ENCODE data around the gene SEZ6.
"Not testable (repeated sequence)": the region's sequence is repeated elsewhere in the genome, so short reads cannot be mapped to it uniquely, and the experiment has no call there.

Gene SEZ6

DNA sequence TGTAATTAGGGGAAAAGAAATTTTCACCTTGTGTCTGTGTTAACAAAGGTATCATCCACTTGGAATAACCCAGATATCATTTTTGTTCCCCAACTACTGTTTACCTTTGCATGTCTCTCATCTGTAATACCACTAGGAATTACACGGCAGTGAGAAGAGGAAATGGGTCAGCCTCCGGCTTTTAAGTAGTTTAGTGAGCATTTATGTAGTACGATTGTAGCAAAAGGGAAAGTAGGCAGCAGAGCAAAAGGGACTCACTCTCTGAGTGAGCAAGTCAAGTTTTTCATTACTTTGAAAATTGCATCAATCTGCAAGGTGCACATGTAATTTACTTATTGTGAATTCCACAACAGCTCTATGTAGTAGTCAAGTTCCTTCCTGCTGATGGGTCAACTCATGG, 65.7 kb downstream of the SEZ6 start:
- FAIRE-seq (no peak), DNase-seq (ENCODE audit: low spot score) (no peak)

DNA sequence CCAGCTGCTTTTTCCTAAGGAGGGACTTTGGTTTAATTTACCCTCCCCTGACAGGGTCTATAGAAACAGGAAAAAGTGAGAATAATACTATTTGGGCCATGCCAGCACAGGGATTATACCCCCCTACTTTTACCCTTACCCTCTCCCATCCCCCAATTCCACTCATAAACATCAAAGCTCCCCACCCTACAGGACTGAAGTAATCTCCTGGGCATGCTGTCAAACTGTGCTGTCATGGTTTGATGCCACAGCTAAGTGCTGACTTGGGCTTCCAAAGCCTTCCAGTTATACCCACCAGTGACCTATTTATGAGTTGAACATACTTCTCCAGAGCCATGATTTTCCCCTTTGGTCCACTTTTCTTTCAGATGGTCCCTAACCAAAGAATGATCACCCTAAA, 67.3 kb downstream of the SEZ6 start:
- no peak for FAIRE-seq
- no peak for DNase-seq (ENCODE audit: low spot score)

DNA sequence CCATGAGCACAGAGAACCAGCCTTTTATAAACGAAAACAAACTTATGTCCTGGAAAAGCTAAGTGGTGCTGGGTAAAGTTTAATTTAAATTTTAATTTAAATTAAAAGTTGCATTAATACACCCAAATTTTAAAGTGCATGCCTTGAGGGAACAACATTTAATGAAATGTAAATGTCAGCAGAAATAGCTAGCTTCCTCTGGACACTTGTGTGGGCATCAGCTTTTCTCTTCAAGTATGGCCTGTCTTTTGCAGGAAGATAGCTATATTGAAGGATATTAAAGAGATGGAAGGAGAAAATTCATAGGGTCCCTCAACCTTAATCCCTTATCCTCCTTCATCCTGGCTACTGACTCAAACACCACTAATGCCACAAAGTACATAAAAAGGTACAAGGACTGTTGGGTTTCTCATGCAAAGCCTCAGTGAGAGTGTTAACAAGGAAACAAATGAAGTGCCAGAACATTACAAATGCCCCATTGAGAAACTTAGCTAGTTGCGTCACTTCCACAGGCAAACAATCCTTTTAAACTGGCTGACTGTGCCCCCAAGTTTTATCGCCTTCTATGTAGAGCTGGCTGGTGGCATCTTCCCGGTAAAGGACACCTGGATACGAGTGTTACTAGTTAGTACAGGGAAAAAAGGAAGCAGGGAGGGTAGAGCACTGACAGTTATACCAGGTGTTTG, 68.6 kb downstream of the SEZ6 start:
- FAIRE-seq (no peak), DNase-seq (ENCODE audit: low spot score) (no peak)

- no peak for FAIRE-seq
These were observed 69.9 kb downstream of the SEZ6 start for GRCh38 chr17:28935744-28936460.

DNA sequence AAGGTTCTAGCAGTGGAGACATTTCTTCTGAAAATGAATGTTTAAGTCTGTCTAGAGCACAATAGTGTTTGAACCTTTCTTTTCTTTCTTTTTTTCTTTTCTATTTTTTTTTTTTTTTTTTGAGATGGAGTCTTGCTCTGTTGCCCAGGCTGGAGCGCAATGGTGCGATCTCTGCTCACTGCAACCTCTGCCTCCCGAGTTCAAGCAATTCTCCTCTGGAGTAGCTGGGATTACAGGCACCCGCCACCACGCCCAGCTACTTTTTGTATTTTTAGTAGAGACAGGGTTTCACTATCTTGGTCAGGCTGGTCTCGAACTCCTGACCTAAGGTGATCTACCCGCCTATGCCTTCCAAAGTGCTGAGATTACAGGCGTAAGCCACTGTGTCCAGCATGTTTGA, 71.3 kb downstream of the SEZ6 start:
- not testable (repeated sequence) for DNase-seq (ENCODE audit: low spot score); FAIRE-seq

More at GRCh38 chr17:28935744-28936460, 69.9 kb downstream of the SEZ6 start:
- DNase-seq (ENCODE audit: low spot score) = no peak

- DNase-seq (ENCODE audit: low spot score) (no peak), FAIRE-seq (no peak)
These were observed 76.0 kb downstream of the SEZ6 start for GRCh38 chr17:28929787-28930186.

DNA sequence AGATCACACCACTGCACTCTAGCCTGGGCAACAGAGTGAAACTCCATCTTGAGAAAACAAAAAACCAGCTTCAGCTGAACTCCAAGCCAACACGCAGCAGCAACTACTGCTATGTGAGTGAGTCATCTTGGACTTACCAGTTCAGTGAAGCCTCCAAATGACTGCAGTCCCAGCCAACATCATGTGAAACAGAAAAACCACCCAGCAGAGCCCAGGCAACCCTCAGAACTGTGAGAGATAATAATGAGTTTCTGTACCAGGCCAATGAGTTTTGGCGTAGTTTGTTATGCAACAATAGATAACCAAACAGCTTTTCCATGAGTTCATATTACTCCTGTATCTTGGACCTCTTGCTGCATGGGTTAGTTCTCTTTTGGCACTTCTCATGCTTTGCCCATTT, 77.8 kb downstream of the SEZ6 start:
- DNase-seq (ENCODE audit: low spot score) (no peak), FAIRE-seq (no peak)

DNA sequence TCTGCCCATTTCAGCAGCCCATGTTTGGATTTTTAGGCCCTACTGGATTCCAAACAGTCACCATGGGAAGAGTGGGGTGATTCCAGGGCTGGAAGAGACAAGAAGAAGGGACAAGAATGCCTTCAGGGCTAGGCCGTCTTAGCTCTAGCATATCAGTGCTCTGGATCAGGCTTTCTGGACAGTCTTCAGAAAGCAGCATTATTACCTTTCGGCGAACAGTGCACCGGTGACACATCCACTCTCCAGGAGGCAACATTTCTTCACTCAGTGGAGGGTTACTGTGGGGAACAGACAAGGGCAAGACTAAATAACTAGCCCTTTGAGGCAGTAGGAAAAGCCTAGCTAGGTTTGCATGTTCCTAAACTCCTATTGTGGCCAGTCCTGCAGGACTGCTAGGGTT, 79.0 kb downstream of the SEZ6 start:
- FAIRE-seq (no peak), DNase-seq (ENCODE audit: low spot score) (no peak)

DNA sequence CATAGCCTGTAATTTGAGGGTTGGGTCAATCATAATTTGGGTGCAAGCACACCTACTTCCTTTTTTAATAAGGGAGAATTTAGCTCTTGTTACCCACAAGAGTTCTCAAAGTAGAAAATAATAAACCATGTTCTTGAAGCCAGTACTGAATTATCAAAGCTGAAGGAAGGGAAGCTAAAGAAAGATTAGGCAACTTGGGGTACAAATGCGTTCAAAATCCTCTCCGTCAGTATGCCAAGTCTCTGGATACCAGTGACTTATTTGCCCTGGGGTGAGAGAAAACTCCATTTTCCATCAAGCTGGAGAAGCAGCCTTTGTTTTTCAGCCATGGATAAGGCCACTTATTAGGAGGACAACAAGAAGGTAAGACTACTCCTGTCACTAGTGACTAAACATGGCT, 79.5 kb downstream of the SEZ6 start:
- no peak for DNase-seq (ENCODE audit: low spot score)
- FAIRE-seq = no peak

GRCh38 chr17:28925912-28926365, 79.9 kb downstream of the SEZ6 start:
- no peak for FAIRE-seq

DNA sequence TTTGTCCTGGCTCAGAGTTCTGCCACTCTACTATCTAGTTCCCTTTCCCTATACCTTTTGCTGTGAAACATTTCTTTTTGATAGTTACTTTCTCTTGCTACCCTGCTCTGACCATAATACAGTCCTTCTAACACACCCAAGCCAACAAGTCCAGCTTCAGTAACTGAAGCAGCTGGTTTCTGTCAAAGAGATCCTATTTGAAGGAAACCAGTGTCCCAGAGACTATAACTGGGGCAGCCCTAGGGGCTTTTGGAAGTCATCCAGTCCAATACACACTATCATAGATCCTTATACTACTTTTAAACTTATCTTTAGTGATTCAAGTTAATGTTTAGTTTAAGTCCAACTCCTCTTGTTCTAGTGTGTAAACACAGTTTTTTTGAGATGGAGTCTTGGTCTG, 85.6 kb downstream of the SEZ6 start:
- FAIRE-seq (no peak), DNase-seq (ENCODE audit: low spot score) (no peak)

More at GRCh38 chr17:28925912-28926365, 79.9 kb downstream of the SEZ6 start:
- no peak for DNase-seq (ENCODE audit: low spot score)

- no peak for FAIRE-seq
- DNase-seq (ENCODE audit: low spot score) = no peak
These were observed 87.5 kb downstream of the SEZ6 start for GRCh38 chr17:28918295-28918694.

GRCh38 chr17:28917465-28917864, 88.4 kb downstream of the SEZ6 start:
- DNase-seq (ENCODE audit: low spot score) (no peak), FAIRE-seq (no peak)

DNA sequence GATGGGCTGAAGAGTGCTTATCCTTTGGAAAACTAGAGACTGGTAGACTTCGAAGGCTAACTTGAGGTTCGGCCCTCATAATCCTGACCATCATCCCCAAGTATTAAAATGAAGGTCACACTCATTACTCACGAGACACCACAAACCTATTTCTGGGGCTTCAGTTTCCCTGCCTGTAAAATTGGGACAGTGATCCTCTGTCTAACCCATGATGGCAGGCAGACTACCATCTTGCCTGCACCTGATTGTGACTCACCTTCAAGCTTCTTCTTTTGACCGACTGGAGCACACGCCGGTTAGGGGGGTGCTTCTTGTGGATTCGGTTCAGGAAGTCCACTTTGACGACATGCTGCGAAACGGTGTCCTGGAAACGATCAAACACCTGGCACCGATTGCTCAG, 88.8 kb downstream of the SEZ6 start:
- DNase-seq (ENCODE audit: low spot score) = no peak
- FAIRE-seq = no peak

GRCh38 chr17:28916302-28916934, 89.4 kb downstream of the SEZ6 start:
- DNase-seq (ENCODE audit: low spot score) = no peak
- FAIRE-seq = no peak

GRCh38 chr17:28912938-28913333, 92.9 kb downstream of the SEZ6 start:
- no peak for DNase-seq (ENCODE audit: low spot score)
- FAIRE-seq = no peak

DNA sequence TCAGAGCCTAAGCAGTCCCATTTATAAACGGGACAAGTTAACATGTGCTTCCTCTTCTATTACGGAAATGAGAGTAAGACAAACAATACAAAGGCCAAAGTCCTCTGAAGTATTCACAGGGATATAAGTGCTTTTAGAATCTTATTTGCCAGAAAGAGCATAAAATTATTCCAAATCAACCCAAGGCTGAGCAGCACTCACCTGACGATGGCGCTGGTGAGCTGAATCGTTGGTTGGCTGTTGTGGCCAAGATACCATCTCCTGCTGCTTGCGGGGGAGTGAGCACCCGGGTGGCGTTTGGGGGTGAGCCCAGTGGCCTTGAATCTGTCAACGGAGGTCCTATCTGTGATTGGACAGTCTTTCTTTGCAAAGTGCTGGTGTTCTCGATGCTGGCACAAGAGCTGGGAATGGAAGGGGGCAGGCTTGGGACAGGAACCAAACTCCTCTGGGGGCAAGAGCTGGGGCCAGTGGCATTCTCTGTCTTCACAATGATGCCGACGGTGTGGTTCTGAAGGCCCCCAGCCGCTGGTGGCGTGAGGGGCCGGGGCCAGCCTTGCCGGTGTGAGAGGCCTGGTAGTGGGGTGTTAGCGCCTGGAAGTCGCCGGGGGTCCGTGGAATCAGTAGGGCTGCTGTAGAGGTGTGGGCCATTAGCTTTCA, 93.4 kb downstream of the SEZ6 start:
- DNase-seq (ENCODE audit: low spot score) (no peak), FAIRE-seq (no peak)

DNA sequence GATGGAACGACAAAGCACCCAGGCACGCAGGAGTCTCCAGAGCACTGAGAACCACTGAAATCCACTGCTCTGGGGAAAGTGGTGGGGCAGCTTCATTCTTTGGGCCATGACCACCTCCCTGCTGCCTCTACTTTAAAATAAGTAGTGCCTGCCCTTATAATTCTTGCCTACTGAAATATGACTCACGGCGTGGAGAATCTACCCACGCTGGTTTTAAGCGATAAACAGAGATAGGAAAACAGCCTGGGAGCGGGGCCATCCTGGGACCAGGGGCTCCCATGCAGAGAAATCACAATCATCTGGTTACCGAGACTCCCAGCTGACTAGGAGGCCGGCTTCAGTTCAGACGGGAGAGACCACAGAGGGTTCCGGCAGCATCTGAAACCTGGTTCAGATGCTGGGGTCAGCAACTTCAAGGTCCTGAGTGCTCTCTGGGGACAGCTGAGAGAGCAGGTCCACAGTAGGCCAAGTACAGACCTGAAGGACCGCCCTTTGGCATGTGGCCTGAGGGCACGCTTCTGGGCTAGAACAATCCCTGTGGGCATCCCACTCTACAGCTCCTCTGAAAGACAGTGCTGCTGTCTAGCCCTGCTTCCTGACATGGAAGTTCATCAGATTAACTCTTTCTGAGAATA, 94.3 kb downstream of the SEZ6 start:
- no peak for DNase-seq (ENCODE audit: low spot score)
- FAIRE-seq = no peak

DNA sequence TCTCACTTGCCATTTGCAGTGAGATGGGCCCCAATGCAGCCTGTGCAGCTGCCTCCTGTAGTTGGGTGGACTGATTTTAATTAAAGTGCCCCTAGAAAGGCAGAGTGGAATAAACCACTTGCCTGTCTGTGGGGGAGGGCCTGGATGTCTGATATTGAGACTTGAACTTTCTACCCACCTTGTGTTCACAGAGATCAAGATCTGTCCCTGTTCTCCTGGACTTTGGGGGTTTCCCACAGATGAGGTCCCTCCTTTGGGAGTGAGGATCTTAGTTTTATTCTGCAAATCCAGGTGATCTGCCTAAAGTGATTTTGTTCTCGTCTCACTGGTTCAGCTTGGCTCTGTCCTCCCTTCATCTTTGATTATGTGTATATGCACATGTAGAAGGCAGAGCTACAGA, 95.3 kb downstream of the SEZ6 start:
- DNase-seq (ENCODE audit: low spot score) (no peak), FAIRE-seq (no peak)

DNA sequence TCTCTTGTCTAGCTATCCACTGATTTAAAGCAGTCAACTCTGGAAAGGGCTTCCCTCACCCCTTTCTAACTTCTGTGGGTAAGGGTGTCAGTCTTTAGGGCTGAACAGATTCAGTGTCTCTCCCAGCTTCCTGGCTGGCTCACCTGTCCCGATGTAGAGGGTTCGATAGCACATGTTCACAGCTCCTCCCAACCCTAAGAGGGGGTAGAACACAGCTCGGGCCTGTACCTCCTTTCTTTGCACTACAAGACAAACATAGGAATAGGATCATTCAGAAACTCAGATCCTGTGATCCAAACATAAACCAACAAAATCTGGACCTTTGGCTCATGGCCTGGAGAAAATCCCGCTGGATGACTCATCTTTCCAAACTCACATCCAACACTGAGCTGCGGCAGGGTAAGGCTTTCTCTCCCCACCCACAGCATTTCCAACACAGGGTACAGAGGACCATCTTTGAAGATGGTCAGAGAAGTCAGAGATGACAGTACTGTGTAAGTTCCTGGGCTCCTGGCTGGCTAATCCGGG, 97.1 kb downstream of the SEZ6 start:
- FAIRE-seq (no peak), DNase-seq (ENCODE audit: low spot score) (no peak)
